Endodermal cell (in vitro differentiated cells): ENCODE data around the gene LZTS2. TPM values are rescaled to one million over a fixed set of nuclear protein-coding genes. Genes with fewer than 3 reads are reported as not detected.

Experiments
- DNase-seq: peaks from one replicate; pipeline ENCODE4 v3.0.0-alpha.2; 2017
- H3K27ac ChIP-seq: 2 replicates; pipeline ENCODE4 v1.5.1; 2013; ENCODE audit warnings: mild to moderate bottlenecking, low read depth, low read length, moderate library complexity
- H3K27me3 ChIP-seq: 2 replicates; pipeline ENCODE4 v1.6.1; 2013; ENCODE audit warnings: mild to moderate bottlenecking, low read length, moderate library complexity; ENCODE audit not compliant: insufficient read depth, control insufficient read depth, poor library complexity, severe bottlenecking
- H3K36me3 ChIP-seq: 2 replicates; pipeline ENCODE4 v1.7.0; 2013; ENCODE audit warnings: mild to moderate bottlenecking, low read length, moderate library complexity; ENCODE audit not compliant: control insufficient read depth, insufficient read depth
- H3K4me1 ChIP-seq: one replicate; pipeline ENCODE4 v1.7.0; 2013; ENCODE audit warnings: low read length; ENCODE audit not compliant: control insufficient read depth, insufficient read depth
- H3K4me3 ChIP-seq: 2 replicates; pipeline ENCODE4 v1.5.1; 2013; ENCODE audit warnings: mild to moderate bottlenecking, low read length, moderate library complexity
- H3K9ac ChIP-seq: 2 replicates; pipeline ENCODE4 v1.6.1; 2013; ENCODE audit warnings: mild to moderate bottlenecking, low read length, moderate library complexity; ENCODE audit not compliant: poor library complexity, severe bottlenecking; ENCODE audit errors: extremely low read depth
- H3K9me3 ChIP-seq: 2 replicates; pipeline ENCODE4 v1.6.1; 2013; ENCODE audit warnings: mild to moderate bottlenecking, low read length, moderate library complexity; ENCODE audit not compliant: control insufficient read depth
- H3K27ac Mint-ChIP-seq: 2 replicates; pipeline ENCODE4 v1.8.0; 2020; ENCODE audit warnings: mixed read lengths
- H3K27me3 Mint-ChIP-seq: 2 replicates; pipeline ENCODE4 v1.8.0; 2021; ENCODE audit warnings: mild to moderate bottlenecking, mixed read lengths; ENCODE audit not compliant: insufficient read depth
- H3K36me3 Mint-ChIP-seq: 2 replicates; pipeline ENCODE4 v1.8.0; 2020; ENCODE audit warnings: low read depth, mixed read lengths
- H3K4me1 Mint-ChIP-seq: 2 replicates; pipeline ENCODE4 v1.8.0; 2020; ENCODE audit warnings: mixed read lengths
- H3K4me3 Mint-ChIP-seq: 2 replicates; pipeline ENCODE4 v1.8.0; 2020; ENCODE audit warnings: mild to moderate bottlenecking, moderate library complexity, mixed read lengths
- H3K9me3 Mint-ChIP-seq: 2 replicates; pipeline ENCODE4 v1.8.0; 2020; ENCODE audit warnings: mild to moderate bottlenecking, mixed read lengths
- WGBS, 2 experiments: methylation state at CpG; one replicate each; pipeline versions ENCODE4 v1.1.5 to v1.1.7; 2013; ENCODE audit warnings: missing lambda C conversion rate in 2 of 2, mixed read lengths in 1 of 2; ENCODE audit not compliant: insufficient coverage in 1 of 2, insufficient read length in 1 of 2; 5-methylcytosine and 5-hydroxymethylcytosine counted together
- total RNA-seq, 2 donors: library from RNA; stranded (reverse); fragmentation: NEBNext Ultra II Directional in 1 of 2; extraction: Animal tissue kit (Norgen Biotek cat#: 25700) in 1 of 2; gene quantifications; 2 replicates in 1 of 2; 3 replicates in 1 of 2; pipeline ENCODE4 v1.2.1, GENCODE V29; 2021
- TF ChIP-seq, protein P1 (sequence below): fragments of 200-600 bp; sonication (generic); conservative IDR thresholded peaks from 2 replicates; pipeline ENCODE4 v1.5.0; 2021; ENCODE audit warnings: antibody characterized with exemption, mild to moderate bottlenecking

Gene LZTS2
- total RNA-seq, 2 donors from 2014 or later = 76.8 to 85.9 TPM

DNA sequence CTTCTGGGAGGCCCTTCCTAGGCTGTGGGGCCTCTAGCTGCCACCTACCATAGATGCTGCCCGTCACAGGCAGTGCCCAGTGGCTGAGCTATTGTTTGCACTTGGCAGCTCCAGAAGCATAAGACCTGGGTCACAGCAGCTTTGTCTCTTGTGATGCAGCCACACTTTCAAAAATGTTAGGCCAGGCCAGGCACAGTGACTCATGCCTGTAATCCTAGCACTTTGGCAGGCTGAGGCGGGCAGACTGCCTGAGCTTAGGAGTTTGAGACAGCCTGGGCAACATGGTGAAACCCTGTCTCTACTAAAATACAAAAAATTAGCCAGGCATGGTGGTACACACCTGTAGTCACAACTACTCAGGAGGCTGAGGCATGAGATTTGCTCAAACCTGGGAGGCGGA is 52.7 kb downstream of the LZTS2 start:
- H3K27me3 Mint-ChIP-seq = peaks cover 63% of the 10 kb centered on the region
- Histone ChIP-seq H3K27ac (no peak overlapping the region), H3K4me1 (no peaks in the 10 kb centered on the region), H3K27me3 (peaks cover 49% of the 10 kb centered on the region), H3K4me3 (no peak overlapping the region), H3K9ac (no peak overlapping the region), H3K36me3 (no peaks in the 10 kb centered on the region), H3K9me3 (no peaks in the 10 kb centered on the region)
- H3K27ac Mint-ChIP-seq = no peak overlapping the region
- peaks cover 5% of the 10 kb centered on the region for H3K36me3 Mint-ChIP-seq
- no peak for DNase-seq
- no peaks in the 10 kb centered on the region for H3K9me3 Mint-ChIP-seq
- 91 to 92% methylated on average over 3 of the region's 3 CpGs for WGBS, 2 experiments
- TF ChIP-seq, protein P1, sequence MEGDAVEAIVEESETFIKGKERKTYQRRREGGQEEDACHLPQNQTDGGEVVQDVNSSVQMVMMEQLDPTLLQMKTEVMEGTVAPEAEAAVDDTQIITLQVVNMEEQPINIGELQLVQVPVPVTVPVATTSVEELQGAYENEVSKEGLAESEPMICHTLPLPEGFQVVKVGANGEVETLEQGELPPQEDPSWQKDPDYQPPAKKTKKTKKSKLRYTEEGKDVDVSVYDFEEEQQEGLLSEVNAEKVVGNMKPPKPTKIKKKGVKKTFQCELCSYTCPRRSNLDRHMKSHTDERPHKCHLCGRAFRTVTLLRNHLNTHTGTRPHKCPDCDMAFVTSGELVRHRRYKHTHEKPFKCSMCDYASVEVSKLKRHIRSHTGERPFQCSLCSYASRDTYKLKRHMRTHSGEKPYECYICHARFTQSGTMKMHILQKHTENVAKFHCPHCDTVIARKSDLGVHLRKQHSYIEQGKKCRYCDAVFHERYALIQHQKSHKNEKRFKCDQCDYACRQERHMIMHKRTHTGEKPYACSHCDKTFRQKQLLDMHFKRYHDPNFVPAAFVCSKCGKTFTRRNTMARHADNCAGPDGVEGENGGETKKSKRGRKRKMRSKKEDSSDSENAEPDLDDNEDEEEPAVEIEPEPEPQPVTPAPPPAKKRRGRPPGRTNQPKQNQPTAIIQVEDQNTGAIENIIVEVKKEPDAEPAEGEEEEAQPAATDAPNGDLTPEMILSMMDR = no peak
- H3K4me3 Mint-ChIP-seq = no peak overlapping the region
- H3K4me1 Mint-ChIP-seq = peaks cover 16% of the 10 kb centered on the region

DNA sequence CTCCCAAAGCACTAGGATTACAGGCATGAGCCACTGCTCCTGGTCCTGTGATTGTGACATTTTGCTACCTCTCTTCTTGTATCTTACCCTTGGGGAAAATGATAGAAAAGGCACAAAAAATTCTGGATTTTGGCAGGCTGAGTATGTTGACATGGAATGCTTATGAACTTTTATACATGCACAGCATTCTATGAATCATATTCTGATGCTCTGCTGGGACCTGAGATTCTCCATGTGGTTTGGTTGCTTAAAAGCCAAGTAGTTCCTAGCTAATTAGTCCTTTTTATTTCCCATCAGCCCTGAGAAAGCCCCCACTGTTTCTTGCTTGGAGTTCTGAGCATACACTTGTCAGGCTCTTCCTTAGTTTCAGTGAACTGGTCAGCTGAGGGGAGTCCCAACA is 53.9 kb downstream of the LZTS2 start:
- no peaks in the 10 kb centered on the region for H3K36me3 ChIP-seq
- TF ChIP-seq, protein P1 = no peak
- peaks cover 5% of the 10 kb centered on the region for H3K36me3 Mint-ChIP-seq
- H3K27me3 Mint-ChIP-seq = peaks cover 50% of the 10 kb centered on the region
- H3K27ac Mint-ChIP-seq = no peak overlapping the region
- peaks cover 13% of the 10 kb centered on the region for H3K4me1 Mint-ChIP-seq
- no peaks in the 10 kb centered on the region for H3K4me1 ChIP-seq
- H3K4me3 ChIP-seq = no peak overlapping the region
- H3K9me3 Mint-ChIP-seq = no peaks in the 10 kb centered on the region
- no peak overlapping the region for H3K9ac ChIP-seq
- H3K27ac ChIP-seq = no peak overlapping the region
- H3K27me3 ChIP-seq = peaks cover 37% of the 10 kb centered on the region
- no peak for DNase-seq
- H3K9me3 ChIP-seq = no peaks in the 10 kb centered on the region
- no peak overlapping the region for H3K4me3 Mint-ChIP-seq

DNA sequence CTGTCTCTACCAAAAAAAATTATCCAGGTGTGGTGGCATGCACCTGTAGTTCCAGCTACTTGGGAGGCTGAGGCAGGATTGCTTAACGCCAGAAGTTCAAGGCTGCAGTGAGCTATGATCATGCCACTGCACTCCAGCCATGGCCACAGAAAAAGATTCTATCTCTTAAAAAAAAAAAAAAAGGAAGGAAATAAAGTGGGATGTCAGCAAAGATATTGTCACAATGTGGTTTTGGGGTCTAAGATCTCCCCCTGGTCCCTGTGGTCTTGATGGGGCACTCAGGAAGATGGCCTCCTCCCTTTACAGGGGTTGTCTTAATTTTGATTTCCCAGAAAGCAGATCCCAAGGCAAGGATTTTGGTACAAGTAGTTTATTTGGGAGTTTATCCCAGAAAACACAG is 54.7 kb downstream of the LZTS2 start:
- Histone ChIP-seq H3K9ac (no peak overlapping the region), H3K4me3 (no peak overlapping the region), H3K36me3 (no peaks in the 10 kb centered on the region), H3K9me3 (no peaks in the 10 kb centered on the region), H3K27me3 (peaks cover 29% of the 10 kb centered on the region), H3K4me1 (no peaks in the 10 kb centered on the region), H3K27ac (no peak overlapping the region)
- no peak for DNase-seq
- TF ChIP-seq, protein P1 = no peak
- Mint-ChIP-seq H3K4me3 (no peak overlapping the region), H3K27me3 (peaks cover 42% of the 10 kb centered on the region), H3K36me3 (peaks cover 5% of the 10 kb centered on the region), H3K9me3 (no peaks in the 10 kb centered on the region), H3K27ac (no peak overlapping the region), H3K4me1 (peaks cover 10% of the 10 kb centered on the region)
- 83 to 88% methylated on average over 1 of the region's 1 CpG for WGBS, 2 experiments
